ENCODE results near the gene MPV17L. TPM values are rescaled to one million over a fixed set of nuclear protein-coding genes. Genes with fewer than 3 reads are reported as not detected.
A peak's percentile ranks its signal among the peaks of the same experiment; 100 is the strongest.
"Not testable (repeated sequence)": the region's sequence is repeated elsewhere in the genome, so short reads cannot be mapped to it uniquely, and the experiment has no call there.

The MPV17L gene
- total and polyA plus RNA-seq, 9 donors = 1.9 to 4.7 (median 3.0) TPM

- Histone ChIP-seq H3K9me3 (replicated peaks; ENCODE audit: control insufficient read depth, low read depth, low read length) (no peaks in the 10 kb centered on the region), H3K36me3 (ENCODE audit: control insufficient read depth, insufficient read depth, low read length) (no peaks in the 10 kb centered on the region), H3K4me1 (ENCODE audit: control insufficient read depth, insufficient read depth, low read length) (no peaks in the 10 kb centered on the region), H3K27me3 (ENCODE audit: control insufficient read depth, insufficient read depth, low read length) (no peaks in the 10 kb centered on the region), H3K27ac (ENCODE audit: low read length) (no peak overlapping the region), H3K4me3 (ENCODE audit: low read length) (no peak overlapping the region)
- peak; percentile 91 for DNase-seq
- WGBS (ENCODE audit: insufficient coverage) = 0% methylated on average over 2 of the region's 8 CpGs
Observed at GRCh38 chr16:15427648-15428239, 32.2 kb downstream of the MPV17L start.

GRCh38 chr16:15430884-15431283, 35.3 kb downstream of the MPV17L start:
- H3K4me1 ChIP-seq (ENCODE audit: control insufficient read depth, insufficient read depth, low read length); H3K4me3 ChIP-seq (ENCODE audit: low read length); H3K27me3 ChIP-seq (ENCODE audit: control insufficient read depth, insufficient read depth, low read length); DNase-seq; H3K27ac ChIP-seq (ENCODE audit: low read length); H3K9me3 ChIP-seq (replicated peaks; ENCODE audit: control insufficient read depth, low read depth, low read length); H3K36me3 ChIP-seq (ENCODE audit: control insufficient read depth, insufficient read depth, low read length): not testable (repeated sequence)
- WGBS (ENCODE audit: insufficient coverage) = 88% methylated on average over 10 of the region's 11 CpGs

- WGBS (ENCODE audit: insufficient coverage) = 23% methylated on average over 10 of the region's 12 CpGs
Observed at GRCh38 chr16:15434079-15434424, 38.5 kb downstream of the MPV17L start.

GRCh38 chr16:15434425-15435215, 39.1 kb downstream of the MPV17L start, which contains the start of gene BMERB1:
TSS of gene BMERB1 (plus strand) at chr16:15434588. CDS start at chr16:15434654, 66 bp downstream.
- H3K27me3 ChIP-seq (ENCODE audit: control insufficient read depth, insufficient read depth, low read length) = peaks cover 4% of the 10 kb centered on the region
- peak within 1 kb of the TSS; percentile 31 for H3K27ac ChIP-seq (ENCODE audit: low read length)
- DNase-seq = peak; percentile 79
- no peaks in the 10 kb centered on the region for H3K36me3 ChIP-seq (ENCODE audit: control insufficient read depth, insufficient read depth, low read length)
- peak within 1 kb of the TSS; percentile 66 for H3K4me3 ChIP-seq (ENCODE audit: low read length)
- peaks cover 5% of the 10 kb centered on the region for H3K4me1 ChIP-seq (ENCODE audit: control insufficient read depth, insufficient read depth, low read length)
- WGBS (ENCODE audit: insufficient coverage) = under 1% methylated on average over 39 of the region's 63 CpGs
- no peaks in the 10 kb centered on the region for H3K9me3 ChIP-seq (replicated peaks; ENCODE audit: control insufficient read depth, low read depth, low read length)

More at GRCh38 chr16:15434079-15434424, 38.5 kb downstream of the MPV17L start:
- peaks cover 4% of the 10 kb centered on the region for H3K27me3 ChIP-seq (ENCODE audit: control insufficient read depth, insufficient read depth, low read length)
- H3K36me3 ChIP-seq (ENCODE audit: control insufficient read depth, insufficient read depth, low read length) = no peaks in the 10 kb centered on the region
- DNase-seq = no peak
- peaks cover 5% of the 10 kb centered on the region for H3K4me1 ChIP-seq (ENCODE audit: control insufficient read depth, insufficient read depth, low read length)
- H3K27ac ChIP-seq (ENCODE audit: low read length) = no peak overlapping the region
- peak overlapping the region; percentile 66 for H3K4me3 ChIP-seq (ENCODE audit: low read length)
- H3K9me3 ChIP-seq (replicated peaks; ENCODE audit: control insufficient read depth, low read depth, low read length) = no peaks in the 10 kb centered on the region

GRCh38 chr16:15435216-15435864, 39.8 kb downstream of the MPV17L start:
- H3K27me3 ChIP-seq (ENCODE audit: control insufficient read depth, insufficient read depth, low read length) = peaks cover 4% of the 10 kb centered on the region
- DNase-seq = no peak
- H3K4me1 ChIP-seq (ENCODE audit: control insufficient read depth, insufficient read depth, low read length) = peaks cover 5% of the 10 kb centered on the region
- no peaks in the 10 kb centered on the region for H3K9me3 ChIP-seq (replicated peaks; ENCODE audit: control insufficient read depth, low read depth, low read length)
- peak overlapping the region; percentile 66 for H3K4me3 ChIP-seq (ENCODE audit: low read length)
- H3K27ac ChIP-seq (ENCODE audit: low read length) = no peak overlapping the region
- 0% methylated on average over 6 of the region's 22 CpGs for WGBS (ENCODE audit: insufficient coverage)
- no peaks in the 10 kb centered on the region for H3K36me3 ChIP-seq (ENCODE audit: control insufficient read depth, insufficient read depth, low read length)

GRCh38 chr16:15439102-15439501, 43.5 kb downstream of the MPV17L start:
- H3K27ac ChIP-seq (ENCODE audit: low read length) = no peak overlapping the region
- H3K36me3 ChIP-seq (ENCODE audit: control insufficient read depth, insufficient read depth, low read length) = no peaks in the 10 kb centered on the region
- H3K27me3 ChIP-seq (ENCODE audit: control insufficient read depth, insufficient read depth, low read length) = peaks cover 4% of the 10 kb centered on the region
- no peak for DNase-seq
- no peak overlapping the region for H3K4me3 ChIP-seq (ENCODE audit: low read length)
- WGBS (ENCODE audit: insufficient coverage) = 85% methylated on average over 3 of the region's 4 CpGs
- H3K9me3 ChIP-seq (replicated peaks; ENCODE audit: control insufficient read depth, low read depth, low read length) = no peaks in the 10 kb centered on the region
- peaks cover 5% of the 10 kb centered on the region for H3K4me1 ChIP-seq (ENCODE audit: control insufficient read depth, insufficient read depth, low read length)

- no peak overlapping the region for H3K4me3 ChIP-seq (ENCODE audit: low read length)
- no peaks in the 10 kb centered on the region for H3K36me3 ChIP-seq (ENCODE audit: control insufficient read depth, insufficient read depth, low read length)
- H3K27ac ChIP-seq (ENCODE audit: low read length) = no peak overlapping the region
- DNase-seq = no peak
- no peaks in the 10 kb centered on the region for H3K9me3 ChIP-seq (replicated peaks; ENCODE audit: control insufficient read depth, low read depth, low read length)
- peaks cover 5% of the 10 kb centered on the region for H3K4me1 ChIP-seq (ENCODE audit: control insufficient read depth, insufficient read depth, low read length)
- peaks cover 4% of the 10 kb centered on the region for H3K27me3 ChIP-seq (ENCODE audit: control insufficient read depth, insufficient read depth, low read length)
- 100% methylated on average over 1 of the region's 4 CpGs for WGBS (ENCODE audit: insufficient coverage)
Observed at GRCh38 chr16:15439521-15439920, 44.0 kb downstream of the MPV17L start.

- no peaks in the 10 kb centered on the region for H3K36me3 ChIP-seq (ENCODE audit: control insufficient read depth, insufficient read depth, low read length)
- H3K27me3 ChIP-seq (ENCODE audit: control insufficient read depth, insufficient read depth, low read length) = no peaks in the 10 kb centered on the region
- no peak overlapping the region for H3K27ac ChIP-seq (ENCODE audit: low read length)
- DNase-seq = no peak
- WGBS (ENCODE audit: insufficient coverage) = 87% methylated on average over 3 of the region's 3 CpGs
- peaks cover 4% of the 10 kb centered on the region for H3K9me3 ChIP-seq (replicated peaks; ENCODE audit: control insufficient read depth, low read depth, low read length)
- no peak overlapping the region for H3K4me3 ChIP-seq (ENCODE audit: low read length)
- no peaks in the 10 kb centered on the region for H3K4me1 ChIP-seq (ENCODE audit: control insufficient read depth, insufficient read depth, low read length)
Observed at GRCh38 chr16:15440852-15441251, 45.3 kb downstream of the MPV17L start.

GRCh38 chr16:15442140-15442539, 46.6 kb downstream of the MPV17L start:
- 94% methylated on average over 4 of the region's 5 CpGs for WGBS (ENCODE audit: insufficient coverage)
- not testable (repeated sequence) for H3K9me3 ChIP-seq (replicated peaks; ENCODE audit: control insufficient read depth, low read depth, low read length); H3K27me3 ChIP-seq (ENCODE audit: control insufficient read depth, insufficient read depth, low read length)

GRCh38 chr16:15443753-15444152, 48.2 kb downstream of the MPV17L start:
- Histone ChIP-seq H3K36me3 (ENCODE audit: control insufficient read depth, insufficient read depth, low read length) (no peaks in the 10 kb centered on the region), H3K27me3 (ENCODE audit: control insufficient read depth, insufficient read depth, low read length) (no peaks in the 10 kb centered on the region), H3K4me3 (ENCODE audit: low read length) (no peak overlapping the region), H3K4me1 (ENCODE audit: control insufficient read depth, insufficient read depth, low read length) (no peaks in the 10 kb centered on the region), H3K9me3 (replicated peaks; ENCODE audit: control insufficient read depth, low read depth, low read length) (peaks cover 4% of the 10 kb centered on the region), H3K27ac (ENCODE audit: low read length) (no peak overlapping the region)
- no peak for DNase-seq
- no CpG with 5 or more reads among the region's 4 CpGs for WGBS (ENCODE audit: insufficient coverage)

More at GRCh38 chr16:15442140-15442539, 46.6 kb downstream of the MPV17L start:
- DNase-seq; H3K36me3 ChIP-seq (ENCODE audit: control insufficient read depth, insufficient read depth, low read length); H3K27ac ChIP-seq (ENCODE audit: low read length); H3K4me1 ChIP-seq (ENCODE audit: control insufficient read depth, insufficient read depth, low read length); H3K4me3 ChIP-seq (ENCODE audit: low read length): not testable (repeated sequence)
